KOPT-K1 (cell line): ENCODE data around the gene IPMK.

Experiments used
- H3K27ac ChIP-seq: fragments of 200-600 bp; sonication (generic); 2 replicates; pipeline ENCODE4 v1.5.1; 2016; ENCODE audit warnings: antibody characterized with exemption, mild to moderate bottlenecking, low read depth, low read length; ENCODE audit not compliant: poor library complexity, severe bottlenecking
- H3K36me3 ChIP-seq: fragments of 200-600 bp; sonication (generic); 2 replicates; pipeline ENCODE4 v1.5.1; 2017; ENCODE audit warnings: antibody characterized with exemption, mild to moderate bottlenecking, low read length, moderate library complexity; ENCODE audit not compliant: insufficient read depth
- H3K9me3 ChIP-seq: fragments of 200-600 bp; sonication (generic); 2 replicates; pipeline ENCODE4 v1.5.1; 2017; ENCODE audit warnings: antibody characterized with exemption, low read length, mild to moderate bottlenecking; ENCODE audit not compliant: insufficient read depth, poor library complexity, severe bottlenecking

Gene IPMK

GRCh38 chr10:58278274-58278961 lies 10.7 kb upstream of the IPMK start:
- Histone ChIP-seq H3K36me3 (peaks cover 44% of the 10 kb centered on the region), H3K9me3 (no peaks in the 10 kb centered on the region), H3K27ac (no peak overlapping the region)

- Histone ChIP-seq H3K9me3 (no peaks in the 10 kb centered on the region), H3K36me3 (peaks cover 32% of the 10 kb centered on the region), H3K27ac (no peak overlapping the region)
These were observed 8.2 kb upstream of the IPMK start for GRCh38 chr10:58275908-58276307.

DNA sequence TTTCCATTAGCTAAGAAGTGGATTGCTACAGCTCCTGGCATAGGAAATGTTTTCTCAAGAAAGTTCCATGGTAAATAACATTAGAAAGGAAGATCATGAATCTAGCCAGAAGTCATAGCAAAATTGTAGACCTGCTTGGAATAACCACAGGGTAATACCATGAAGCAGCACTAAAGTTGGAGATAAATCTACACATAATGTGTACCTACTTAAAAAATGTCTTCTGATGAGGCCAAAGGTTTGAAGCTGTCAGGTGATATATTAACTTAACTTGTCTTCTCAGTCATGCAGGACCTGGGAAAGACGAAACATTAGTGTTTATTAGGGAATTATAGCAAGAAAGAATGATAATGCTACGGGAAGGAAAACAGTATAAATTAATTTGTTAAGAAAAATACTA lies 7.6 kb upstream of the IPMK start:
- H3K27ac ChIP-seq: no peak overlapping the region
- peaks cover 28% of the 10 kb centered on the region for H3K36me3 ChIP-seq
- H3K9me3 ChIP-seq: no peaks in the 10 kb centered on the region

GRCh38 chr10:58269782-58270290 lies 2.1 kb upstream of the IPMK start:
- Histone ChIP-seq H3K27ac (peak overlapping the region; percentile 69), H3K9me3 (no peaks in the 10 kb centered on the region), H3K36me3 (no peaks in the 10 kb centered on the region)

DNA sequence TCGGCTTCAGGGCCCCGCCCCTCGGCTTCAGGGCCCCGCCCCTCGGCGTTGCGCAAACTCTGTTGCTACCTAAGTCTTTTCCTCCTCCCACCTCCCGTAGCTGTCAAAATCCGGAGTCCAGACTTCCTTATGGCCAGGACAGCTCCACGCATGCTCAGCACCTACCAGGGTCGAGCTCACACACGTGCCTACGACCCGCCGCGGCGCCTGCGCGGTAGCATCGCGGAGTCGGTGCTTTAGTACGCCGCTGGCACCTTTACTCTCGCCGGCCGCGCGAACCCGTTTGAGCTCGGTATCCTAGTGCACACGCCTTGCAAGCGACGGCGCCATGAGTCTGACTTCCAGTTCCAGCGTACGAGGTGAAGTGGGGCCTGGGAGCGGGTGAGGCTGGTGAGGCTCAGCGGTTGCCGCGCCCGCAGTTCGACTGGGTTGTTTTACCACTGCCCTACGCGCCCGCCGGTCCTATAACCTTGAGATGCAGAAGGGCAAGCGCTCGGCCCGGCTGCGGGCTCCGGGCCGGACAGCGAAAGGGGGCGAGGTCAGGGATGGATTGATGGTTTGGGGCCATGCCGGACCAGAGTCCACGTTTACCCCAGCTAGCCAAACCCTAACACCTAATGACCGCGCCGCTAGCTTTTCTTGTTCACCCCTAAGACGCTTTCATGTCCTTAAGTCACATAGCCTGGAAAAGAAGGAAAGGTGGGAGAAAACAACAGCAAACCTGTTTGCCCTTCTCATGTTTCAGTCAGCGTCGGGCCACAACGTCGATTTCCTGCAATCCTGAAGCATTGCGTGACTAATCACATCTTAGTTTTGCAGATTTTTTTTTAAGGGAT lies 1.5 kb upstream of the IPMK start, which contains the start of gene CISD1:
Gene CISD1 (plus strand): TSS at position 217 of the 836 bp plus-strand sequence. CDS start 112 bp downstream, at position 329.
- peak within 1 kb of the TSS; percentile 69 for H3K27ac ChIP-seq
- no peaks in the 10 kb centered on the region for H3K9me3 ChIP-seq
- no peaks in the 10 kb centered on the region for H3K36me3 ChIP-seq

DNA sequence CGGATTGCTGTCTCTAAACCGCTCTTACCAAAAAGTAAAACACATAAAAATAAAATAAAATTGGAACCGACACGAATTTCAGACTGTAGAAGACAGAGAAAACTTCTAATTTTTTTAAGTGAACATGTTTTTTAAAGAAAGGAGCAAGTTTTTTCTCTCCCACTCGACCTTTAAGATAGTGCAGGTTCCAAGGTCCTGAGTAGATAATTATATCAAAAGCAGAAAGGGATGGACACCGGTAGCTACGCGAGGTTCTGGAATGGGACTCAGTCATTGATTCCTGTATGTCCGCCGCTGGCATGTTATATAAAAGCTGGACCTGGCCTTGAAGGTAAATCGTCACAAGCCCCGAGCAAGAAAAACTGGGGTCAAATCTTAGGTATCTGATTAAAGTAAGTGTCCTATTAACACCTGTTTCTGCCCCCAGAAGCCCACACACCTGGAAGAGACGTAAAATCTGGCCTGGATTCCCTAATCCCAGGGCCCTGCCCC lies 806 bp upstream of the IPMK start:
- H3K9me3 ChIP-seq: no peaks in the 10 kb centered on the region
- no peaks in the 10 kb centered on the region for H3K36me3 ChIP-seq
- peak overlapping the region; percentile 69 for H3K27ac ChIP-seq

DNA sequence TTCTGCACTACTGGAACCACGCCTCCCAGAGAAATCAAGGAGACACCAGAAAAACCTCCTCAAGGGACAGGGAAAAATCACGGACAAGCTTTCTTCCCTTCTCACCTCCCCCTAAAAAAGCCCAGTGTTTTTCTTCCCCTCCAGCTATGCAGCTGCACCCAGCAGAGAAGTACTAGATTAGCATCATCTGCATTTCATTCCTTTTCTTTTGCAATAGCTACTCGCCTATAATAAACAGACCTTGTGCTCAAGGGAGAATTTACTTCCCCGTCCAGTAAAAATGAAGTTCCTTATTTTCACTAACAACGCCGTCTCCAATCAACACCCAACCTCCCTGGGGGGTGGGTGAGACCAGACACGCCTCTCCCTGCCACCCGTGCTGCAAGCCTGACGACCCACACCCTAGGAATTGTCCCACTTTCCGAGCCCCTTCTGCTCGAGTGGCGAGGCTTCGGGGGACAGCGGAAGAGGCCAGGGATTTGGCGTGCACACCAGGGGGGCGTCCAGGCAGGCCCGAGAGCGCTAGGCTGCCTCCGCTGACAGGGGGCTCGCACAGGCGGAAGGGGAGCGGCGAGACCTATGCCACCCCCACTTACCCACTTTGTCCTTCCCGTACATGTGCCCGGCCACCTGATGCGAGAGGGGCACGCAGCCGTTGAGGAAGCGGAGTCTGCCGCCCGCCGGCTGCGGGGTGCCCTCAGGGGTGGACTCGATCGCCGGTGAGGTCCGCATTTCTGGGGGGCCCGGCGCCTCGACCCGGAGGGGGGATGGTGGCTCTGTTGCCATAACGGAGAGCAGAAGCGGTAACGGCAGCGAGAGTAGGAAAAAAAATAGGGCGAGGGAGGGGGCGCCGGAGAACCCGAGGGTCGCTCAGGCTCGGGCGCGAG lies 625 bp downstream of the IPMK start:
- Histone ChIP-seq H3K27ac (peak overlapping the region; percentile 69), H3K36me3 (no peaks in the 10 kb centered on the region), H3K9me3 (no peaks in the 10 kb centered on the region)

DNA sequence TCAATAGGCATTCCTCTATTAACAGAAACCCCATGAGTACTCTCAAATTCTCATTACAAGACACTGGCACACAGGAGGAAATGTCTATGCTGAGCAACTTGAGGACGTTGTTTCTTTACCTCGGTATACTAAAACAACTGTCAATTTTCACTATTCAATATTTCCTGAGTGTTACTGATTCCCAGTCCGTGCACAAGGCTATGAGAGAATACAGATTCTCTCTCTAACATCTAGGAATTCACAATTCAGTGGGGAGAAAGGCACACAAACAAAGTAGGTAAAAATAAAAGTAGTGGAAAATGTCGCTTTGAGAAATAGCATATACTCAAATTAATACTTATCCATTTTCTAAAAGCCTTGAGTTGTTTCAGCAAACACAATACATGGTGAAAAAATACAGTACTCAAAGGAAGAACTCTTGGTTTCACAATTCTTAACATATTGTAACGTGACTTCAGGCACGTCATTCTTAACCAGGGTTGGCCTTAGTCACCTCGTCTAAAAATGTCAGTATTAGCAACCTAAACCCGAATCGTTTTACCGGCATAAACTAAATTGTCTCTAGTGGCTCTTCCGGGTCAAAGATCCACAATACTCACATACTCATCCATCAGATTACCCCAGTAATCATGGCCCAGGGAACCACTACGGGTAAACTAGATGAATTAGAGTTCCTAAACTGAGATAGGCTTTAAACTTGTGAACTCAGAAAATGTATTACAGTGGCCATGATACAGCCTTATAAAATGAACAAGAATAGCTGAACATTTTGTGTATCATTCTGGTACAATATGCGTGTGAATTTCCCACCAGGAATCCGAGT lies 1.5 kb downstream of the IPMK start:
- H3K36me3 ChIP-seq: no peaks in the 10 kb centered on the region
- H3K9me3 ChIP-seq: no peaks in the 10 kb centered on the region
- H3K27ac ChIP-seq: peak overlapping the region; percentile 69

DNA sequence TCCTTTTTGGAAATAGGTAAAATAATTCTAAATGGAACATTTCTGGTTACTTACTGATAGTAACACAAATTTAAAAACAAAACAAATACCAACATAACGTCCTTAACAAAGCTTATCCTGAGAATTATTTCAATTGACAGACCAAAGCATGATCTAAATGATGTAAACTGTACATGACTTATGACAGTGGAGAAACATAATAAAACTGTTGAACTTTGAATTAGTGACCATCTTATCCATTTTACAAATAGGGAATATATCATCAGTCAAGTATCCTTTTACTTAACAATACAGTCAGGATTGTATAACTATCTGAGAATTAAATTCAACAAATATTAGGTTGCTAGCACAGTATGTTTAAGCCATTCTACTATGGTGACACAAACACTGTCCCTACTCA lies 2.4 kb downstream of the IPMK start:
- H3K36me3 ChIP-seq: no peaks in the 10 kb centered on the region
- no peaks in the 10 kb centered on the region for H3K9me3 ChIP-seq
- no peak overlapping the region for H3K27ac ChIP-seq

DNA sequence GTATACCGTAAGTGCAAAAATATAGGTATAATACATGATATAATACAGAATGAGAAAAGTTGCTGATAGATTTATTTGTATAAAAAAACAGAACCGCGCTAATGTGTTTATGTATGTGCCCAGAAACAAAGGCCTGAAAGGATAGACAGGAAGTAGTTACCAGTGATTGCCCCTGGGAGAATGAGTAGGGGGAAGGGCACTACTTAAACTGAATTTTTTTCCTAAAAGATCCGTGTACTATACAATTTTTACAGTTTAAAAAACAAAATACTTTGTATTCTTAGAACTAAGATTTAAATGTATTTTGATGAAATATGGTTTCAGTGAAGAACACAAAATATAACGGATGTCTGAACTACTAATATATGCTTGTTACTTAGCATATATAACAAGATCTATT lies 2.9 kb downstream of the IPMK start:
- no peaks in the 10 kb centered on the region for H3K9me3 ChIP-seq
- H3K27ac ChIP-seq: no peak overlapping the region
- H3K36me3 ChIP-seq: no peaks in the 10 kb centered on the region

GRCh38 chr10:58262766-58263165 lies 4.9 kb downstream of the IPMK start:
- Histone ChIP-seq H3K36me3 (peaks cover 5% of the 10 kb centered on the region; the same call in 1 of the 2 replicates), H3K9me3 (no peaks in the 10 kb centered on the region), H3K27ac (no peak overlapping the region)

GRCh38 chr10:58260334-58260733 lies 7.4 kb downstream of the IPMK start:
- H3K36me3 ChIP-seq: peaks cover 5% of the 10 kb centered on the region; the same call in 1 of the 2 replicates
- no peak overlapping the region for H3K27ac ChIP-seq
- peaks cover 1% of the 10 kb centered on the region for H3K9me3 ChIP-seq

GRCh38 chr10:58258977-58259692 lies 8.6 kb downstream of the IPMK start:
- peaks cover 5% of the 10 kb centered on the region; the same call in 1 of the 2 replicates for H3K36me3 ChIP-seq
- H3K9me3 ChIP-seq: peaks cover 12% of the 10 kb centered on the region
- H3K27ac ChIP-seq: no peak overlapping the region
